K562 (cell line): ENCODE data around the gene CTAGE9. TPM values are rescaled to one million over a fixed set of nuclear protein-coding genes. Genes with fewer than 3 reads are reported as not detected.
A peak's percentile ranks its signal among the peaks of the same experiment; 100 is the strongest.

ENCODE experiments used
- ATAC-seq: fragments of 200-7000 bp; cut with Tn5 transposase; 3 replicates; pipeline ENCODE4 v1.9.1; 2020; ENCODE audit warnings: moderate library complexity
- BruUV-seq: library from RNA; stranded (reverse); fragments of 400-500 nt; replicated peaks from 2 replicates; lab custom pipeline; 2021; lab: Mats Ljungman, UMichigan
- CTCF ChIA-PET: fragments of 300-600 bp; formaldehyde crosslinking; extraction: SDS; loops from one replicate; lab custom pipeline; 2021; ENCODE audit warnings: low intra/inter-chr PET ratio; lab: Yijun Ruan, JAX
- POLR2A ChIA-PET: fragments of 300-600, 350-650 bp; sonication (Branson Sonifier 250); formaldehyde crosslinking; extraction: SDS; loops from one replicate; lab custom pipeline; 2021; ENCODE audit warnings: antibody characterized with exemption, inconsistent platforms; lab: Yijun Ruan, JAX
- DNase-seq, 4 experiments: peaks; one replicate each; pipeline versions ENCODE4 v3.0.0 to v3.0.0-alpha.2; 2011 to 2018; ENCODE audit warnings: low spot score in 3 of 4, mixed read lengths in 3 of 4; ENCODE audit errors: extremely low read depth in 1 of 4
- FAIRE-seq: peaks from 2 replicates; lab custom pipeline; 2011; peaks lifted over from hg19 to GRCh38; lab: Jason Lieb, UNC
- H2AFZ ChIP-seq: 2 replicates; pipeline ENCODE4 v1.6.0; 2011; ENCODE audit warnings: low read depth, low read length, control low read depth, inconsistent platforms
- H3K27ac ChIP-seq: fragments of 200-600 bp; 3 replicates; pipeline ENCODE4 v1.8.0; 2011; ENCODE audit warnings: low read depth, mild to moderate bottlenecking, control low read depth, inconsistent platforms, low read length, moderate library complexity, mixed read lengths; ENCODE audit errors: extremely low read depth
- H3K27me3 ChIP-seq, 2 experiments: fragments of 300-600 bp in 1 of 2; 2 replicates in 1 of 2; 3 replicates in 1 of 2; pipeline versions ENCODE4 v1.6.0 to v1.8.0; 2011; ENCODE audit warnings: inconsistent platforms in 2 of 2, low read length in 2 of 2, mild to moderate bottlenecking in 1 of 2, mixed read lengths in 1 of 2, moderate library complexity in 1 of 2; ENCODE audit not compliant: control insufficient read depth in 2 of 2, insufficient read depth in 2 of 2
- H3K36me3 ChIP-seq: fragments of 300-600 bp; 3 replicates; pipeline ENCODE4 v1.8.0; 2011; ENCODE audit warnings: mild to moderate bottlenecking, low read length, inconsistent platforms; ENCODE audit not compliant: control insufficient read depth, insufficient read depth
- H3K4me1 ChIP-seq, 2 experiments: fragments of 200-600 bp in 1 of 2; replicated peaks in 1 of 2; 2 replicates in 1 of 2; 3 replicates in 1 of 2; pipeline versions ENCODE4 v1.5.1 to v1.8.0; 2011; ENCODE audit warnings: inconsistent platforms in 2 of 2, low read length in 2 of 2, mild to moderate bottlenecking in 1 of 2, mixed read lengths in 1 of 2, moderate library complexity in 1 of 2; ENCODE audit not compliant: control insufficient read depth in 2 of 2, insufficient read depth in 2 of 2
- H3K4me2 ChIP-seq: 2 replicates; pipeline ENCODE4 v1.6.1; 2011; ENCODE audit warnings: low read length, control low read depth, inconsistent platforms, mixed read lengths; ENCODE audit not compliant: insufficient read depth
- H3K4me3 ChIP-seq: fragments of 200-600 bp; sonication (generic), shearing (Covaris generic); 2 replicates; pipeline ENCODE4 v1.5.1; 2016; ENCODE audit warnings: control low read depth, inconsistent platforms
- H3K79me2 ChIP-seq: fragments of 200-600 bp; 3 replicates; pipeline ENCODE4 v1.8.0; 2011; ENCODE audit warnings: low read length, inconsistent platforms; ENCODE audit not compliant: control insufficient read depth, insufficient read depth
- H3K9ac ChIP-seq, 2 experiments: 2 replicates each; pipeline versions ENCODE4 v1.6.0 to v1.6.1; 2011; ENCODE audit warnings: low read depth in 2 of 2, low read length in 2 of 2, control low read depth in 1 of 2, inconsistent platforms in 1 of 2, mild to moderate bottlenecking in 1 of 2, mixed read lengths in 1 of 2; ENCODE audit not compliant: insufficient read depth in 1 of 2
- H3K9me1 ChIP-seq: one replicate; pipeline ENCODE4 v1.6.0; 2011; ENCODE audit warnings: inconsistent platforms, mild to moderate bottlenecking, low read length, moderate library complexity; ENCODE audit not compliant: control insufficient read depth, insufficient read depth
- H3K9me3 ChIP-seq: replicated peaks from 2 replicates; pipeline ENCODE4 v1.5.1; 2011; ENCODE audit warnings: low read depth, low read length, inconsistent platforms; ENCODE audit not compliant: control insufficient read depth, insufficient read depth
- H4K20me1 ChIP-seq: replicated peaks from 2 replicates; pipeline ENCODE4 v1.6.1; 2011; ENCODE audit warnings: low read length, inconsistent platforms, mixed read lengths; ENCODE audit not compliant: control insufficient read depth, insufficient read depth
- CTCF ChIP-seq, 3 experiments: IDR thresholded peaks in 2 of 3; conservative IDR thresholded peaks in 1 of 3; 2 replicates each; pipeline ENCODE4 v1.5.1; 2011 to 2012; ENCODE audit warnings: low read length in 3 of 3, mild to moderate bottlenecking in 3 of 3, control low read depth in 2 of 3, improper control_type of control experiment in 1 of 3, inconsistent platforms in 1 of 3, low read depth in 1 of 3, mixed read lengths in 1 of 3, moderate library complexity in 1 of 3; ENCODE audit not compliant: insufficient read depth in 2 of 3
- DEAF1 ChIP-seq: fragments of 450-650 bp; formaldehyde crosslinking; IDR thresholded peaks from 2 replicates; pipeline ENCODE4 v1.4.0; 2020; ENCODE audit warnings: mild to moderate bottlenecking, moderate library complexity
- HLTF ChIP-seq: fragments of 450-650 bp; IDR thresholded peaks from 2 replicates; pipeline ENCODE4 v1.6.1; 2016
- KLF13 ChIP-seq: fragments of 450-650 bp; IDR thresholded peaks from 2 replicates; pipeline ENCODE4 v1.6.1; 2016; ENCODE audit warnings: missing genetic modification characterization, low read depth, mild to moderate bottlenecking, missing compliant biosample characterization, moderate library complexity, borderline replicate concordance
- RAD21 ChIP-seq, 2 experiments: fragments of 250-450 bp in 1 of 2; fragments of 450-650 bp in 1 of 2; sonication (Bioruptor Pico) in 1 of 2; formaldehyde crosslinking in 1 of 2; IDR thresholded peaks in 1 of 2; conservative IDR thresholded peaks in 1 of 2; 2 replicates each; pipeline versions ENCODE4 v1.4.0 to v1.8.0; 2020 to 2022; ENCODE audit warnings: mild to moderate bottlenecking in 2 of 2, moderate library complexity in 1 of 2
- REST ChIP-seq, 2 experiments: fragments of 450-650 bp; formaldehyde crosslinking in 1 of 2; IDR thresholded peaks; 2 replicates each; pipeline versions ENCODE4 v1.4.0 to v1.6.1; 2014 to 2020; ENCODE audit warnings: mild to moderate bottlenecking in 2 of 2, borderline replicate concordance in 1 of 2, low read depth in 1 of 2
- SMC3 ChIP-seq: conservative IDR thresholded peaks from 2 replicates; pipeline ENCODE4 v1.6.1; 2011; ENCODE audit warnings: low read depth, low read length, improper control_type of control experiment; ENCODE audit not compliant: insufficient read depth
- ZBTB17 ChIP-seq: fragments of 450-650 bp; formaldehyde crosslinking; IDR thresholded peaks from 2 replicates; pipeline ENCODE4 v1.4.0; 2020; ENCODE audit warnings: mild to moderate bottlenecking
- WGBS: fragments of 100-300 bp; shearing (Covaris generic); methylation state at CpG from one replicate; pipeline ENCODE4 v1.1.6; 2016; ENCODE audit warnings: low coverage, mixed read lengths; ENCODE audit not compliant: insufficient coverage; ENCODE audit errors: missing lambda C conversion rate; 5-methylcytosine and 5-hydroxymethylcytosine counted together
- in situ Hi-C: fragments of 300-500 bp; cut with MboI; formaldehyde crosslinking; loops from 4 replicates; pipeline ENCODE4 v1.15.0; 2018; ENCODE audit warnings: inconsistent platforms, mixed read lengths
- intact Hi-C: fragments of 100-400 bp; cut with micrococcal nuclease; formaldehyde crosslinking; loops from 2 replicates; pipeline ENCODE4 v1.14.2; 2022
- polyA plus RNA-seq, 8 experiments: library from polyadenylated mRNA; depleted of rRNA in 4 of 8; stranded (reverse) in 5 of 8; unstranded in 3 of 8; fragments of >200 nt; fragmentation: Nextera tagmentation in 2 of 8; fragmentation: Illumina TruSeq in 1 of 8; extraction: Ambion mirVana in 2 of 8; extraction: Trizol in 1 of 8; gene quantifications; 2 replicates each; pipeline versions ENCODE4 v1.2.1 to v1.2.3, GENCODE V29; 2011 to 2014; ENCODE audit warnings: inconsistent platforms in 1 of 8, missing spikeins in 1 of 8
- total RNA-seq, 7 experiments: library from RNA; depleted of rRNA in 6 of 7; stranded (reverse); fragments of >200 nt in 6 of 7; fragmentation: Illumina TruSeq in 2 of 7; extraction: Trizol in 2 of 7; gene quantifications; 2 replicates each; pipeline versions ENCODE4 v1.2.1 to v1.2.3, GENCODE V29; 2011 to 2021; ENCODE audit warnings: low replicate concordance in 1 of 7

Gene CTAGE9
- total and polyA plus RNA-seq, 9 of the 15 experiments (the other 6 are each of a cell fraction or from before 2014, with no cell fraction given): not detected

GRCh38 chr6:131694832-131695426 lies 15.9 kb downstream of the CTAGE9 start:
- Histone ChIP-seq H4K20me1 (no peaks in the 10 kb centered on the region), H3K4me2 (no peak overlapping the region), H3K9me3 (no peaks in the 10 kb centered on the region), H3K27ac (no peak overlapping the region), H3K4me1 (no peaks in the 10 kb centered on the region), H3K4me3 (no peak overlapping the region), H3K9me1 (no peaks in the 10 kb centered on the region), H3K36me3 (peaks cover 25% of the 10 kb centered on the region; the same call in 2 of the 3 replicates), H3K79me2 (no peaks in the 10 kb centered on the region), H3K9ac (no peak overlapping the region), H3K27me3 (no peaks in the 10 kb centered on the region), H2AFZ (no peak overlapping the region)
- TSS peak; percentile 23 for BruUV-seq
- in situ Hi-C loops (loop anchor here (10.0 kb wide), 1 partner anchor 220 kb away; no protein-coding TSS in a partner anchor), intact Hi-C loops (loop anchor here (1.0 kb wide), 1 partner anchor 215 kb away; no protein-coding TSS in a partner anchor)
- DNase-seq (peak; percentile 47 to 72 (median 58)), ATAC-seq (peak; percentile 99), FAIRE-seq (peak; percentile 42)
- ChIA-PET CTCF (interaction anchor here (0.6 to 1.5 kb wide), 3 partner anchors 215 to 218 kb away, joined by 4 to 7 read pairs (median 7); no protein-coding TSS in a partner anchor), POLR2A (no interaction called here)
- WGBS: 28% methylated on average over 2 of the region's 2 CpGs
- TF ChIP-seq RAD21 (CRISPR knock-in tag; conservative IDR thresholded peaks at IDR 0.05 in 1 of 2, IDR thresholded peaks at IDR 0.05 in 1 of 2): peak; percentile 37 to 80
- TF ChIP-seq DEAF1 (CRISPR knock-in tag): 0 out of 2 replicates have a peak, but pooled peaks have one; percentile 29
- no peak for TF ChIP-seq ZBTB17 (CRISPR knock-in tag)
- TF ChIP-seq SMC3: peak; percentile 48
- TF ChIP-seq REST (IDR thresholded peaks at IDR 0.05; ENCODE audit: borderline replicate concordance): peak; percentile 19; the same call in 1 of the 2 replicates
- TF ChIP-seq REST (CRISPR knock-in tag; IDR thresholded peaks at IDR 0.05; ENCODE audit: low read depth): no peak
- TF ChIP-seq KLF13 (tag): no peak
- peak; percentile 70 to 78 (median 74) for TF ChIP-seq CTCF (IDR thresholded peaks at IDR 0.05 in 2 of 3, conservative IDR thresholded peaks at IDR 0.05 in 1 of 3; ENCODE audit: insufficient read depth in 2 of 3, low read depth in 1 of 3, low read length in 3 of 3)
- 0 out of 2 replicates have a peak, but pooled peaks have one; percentile 18 for TF ChIP-seq HLTF
